IMR-90 (cell line): ENCODE data around the gene SORD. TPM values are rescaled to one million over a fixed set of nuclear protein-coding genes. Genes with fewer than 3 reads are reported as not detected.

Experiments
- CEBPB ChIP-seq: IDR thresholded peaks from 2 replicates; pipeline ENCODE4 v1.6.1; 2012; ENCODE audit warnings: low read depth, low read length, improper control_type of control experiment
- ELK1 ChIP-seq: fragments of 150-350 bp; IDR thresholded peaks from 2 replicates; pipeline ENCODE4 v1.6.1; 2016; ENCODE audit warnings: low read depth, mild to moderate bottlenecking, low read length, moderate library complexity, borderline replicate concordance
- FOS ChIP-seq: fragments of 150-350 bp; IDR thresholded peaks from 2 replicates; pipeline ENCODE4 v1.6.1; 2016; ENCODE audit warnings: low read depth, low read length
- NFE2L2 ChIP-seq: fragments of 150-350 bp; IDR thresholded peaks from 2 replicates; pipeline ENCODE4 v1.6.1; 2016; ENCODE audit warnings: low read depth, mild to moderate bottlenecking, low read length
- RCOR1 ChIP-seq: IDR thresholded peaks from 2 replicates; pipeline ENCODE4 v1.6.1; 2012; ENCODE audit warnings: mild to moderate bottlenecking, low read length, improper control_type of control experiment; ENCODE audit not compliant: insufficient replicate concordance
- polyA plus RNA-seq, 3 experiments: library from polyadenylated mRNA; depleted of rRNA; stranded (reverse); fragments of >200 nt; gene quantifications; 2 replicates each; pipeline ENCODE4 v1.2.3, GENCODE V29; 2012; ENCODE audit warnings: low replicate concordance in 1 of 3
- total RNA-seq: library from RNA; depleted of rRNA; stranded (reverse); fragments of >200 nt; gene quantifications from 2 replicates; pipeline ENCODE4 v1.2.3, GENCODE V29; 2012

The SORD gene
- total and polyA plus RNA-seq, 2 of the 4 experiments (the other 2 are of a cell fraction) = 27.6 to 34.2 TPM

GRCh38 chr15:45089712-45090373 lies 66.8 kb downstream of the SORD start (continued):
- TF ChIP-seq ELK1 (no peak), FOS (no peak), NFE2L2 (no peak), RCOR1 (no peak), CEBPB (no peak)
